CD14-positive monocyte (primary cell): ENCODE data around the gene TMEM237. TPM values are rescaled to one million over a fixed set of nuclear protein-coding genes. Genes with fewer than 3 reads are reported as not detected.

Experiments
- DNase-seq, 3 donors: peaks; one replicate each; pipeline ENCODE4 v3.0.0-alpha.2; 2011 to 2022
- H2AFZ ChIP-seq: 2 replicates; pipeline ENCODE4 v1.6.0; 2012; ENCODE audit warnings: mild to moderate bottlenecking, low read depth, low read length, inconsistent platforms; ENCODE audit not compliant: insufficient read depth, poor library complexity, severe bottlenecking
- H3K27ac ChIP-seq, 2 donors: 1 replicate in 1 of 2; 2 replicates in 1 of 2; pipeline ENCODE4 v1.5.1; 2012 to 2013; ENCODE audit warnings: low read length in 2 of 2, control low read depth in 1 of 2, inconsistent platforms in 1 of 2, low read depth in 1 of 2, mild to moderate bottlenecking in 1 of 2
- H3K27me3 ChIP-seq, 2 donors: one replicate each; pipeline versions ENCODE4 v1.6.0 to v1.6.1; 2011 to 2013; ENCODE audit warnings: low read length in 2 of 2; ENCODE audit not compliant: control insufficient read depth in 2 of 2, insufficient read depth in 2 of 2
- H3K36me3 ChIP-seq, 2 donors: replicated peaks in 1 of 2; 1 replicate in 1 of 2; 2 replicates in 1 of 2; pipeline versions ENCODE4 v1.5.1 to v1.6.1; 2012 to 2013; ENCODE audit warnings: low read length in 2 of 2, control low read depth in 1 of 2, inconsistent platforms in 1 of 2, mild to moderate bottlenecking in 1 of 2; ENCODE audit not compliant: insufficient read depth in 2 of 2, control insufficient read depth in 1 of 2
- H3K4me1 ChIP-seq, 2 donors: 1 replicate in 1 of 2; 2 replicates in 1 of 2; pipeline versions ENCODE4 v1.5.1 to v1.6.1; 2012 to 2013; ENCODE audit warnings: low read length in 2 of 2, control low read depth in 1 of 2, inconsistent platforms in 1 of 2, mild to moderate bottlenecking in 1 of 2, moderate library complexity in 1 of 2; ENCODE audit not compliant: insufficient read depth in 2 of 2, control insufficient read depth in 1 of 2
- H3K4me2 ChIP-seq: replicated peaks from 2 replicates; pipeline ENCODE3; 2012; ENCODE audit warnings: low read length, moderate library complexity, mild to moderate bottlenecking; ENCODE audit not compliant: poor library complexity, severe bottlenecking; ENCODE audit errors: extremely low read depth
- H3K4me3 ChIP-seq, 3 experiments: fragments of 200-600 bp in 1 of 3; sonication (generic) in 1 of 3; replicated peaks in 1 of 3; 1 replicate in 2 of 3; 2 replicates in 1 of 3; pipeline ENCODE4 v1.5.1; 2011 to 2013; ENCODE audit warnings: low read length in 3 of 3, mild to moderate bottlenecking in 3 of 3, control low read depth in 2 of 3, low read depth in 2 of 3, inconsistent platforms in 1 of 3, moderate library complexity in 1 of 3
- H3K79me2 ChIP-seq: 2 replicates; pipeline ENCODE4 v1.6.0; 2012; ENCODE audit warnings: mild to moderate bottlenecking, control low read depth, inconsistent platforms, low read length, moderate library complexity; ENCODE audit not compliant: insufficient read depth
- H3K9ac ChIP-seq: 2 replicates; pipeline ENCODE4 v1.6.0; 2017; ENCODE audit warnings: low read length, mild to moderate bottlenecking; ENCODE audit not compliant: insufficient read depth, poor library complexity, severe bottlenecking
- H3K9me3 ChIP-seq, 2 donors: replicated peaks in 1 of 2; 1 replicate in 1 of 2; 2 replicates in 1 of 2; pipeline versions ENCODE4 v1.5.1 to v1.6.1; 2012 to 2013; ENCODE audit warnings: low read length in 2 of 2, control low read depth in 1 of 2; ENCODE audit not compliant: control insufficient read depth in 1 of 2, insufficient read depth in 1 of 2
- H4K20me1 ChIP-seq: 2 replicates; pipeline ENCODE4 v1.6.0; 2012; ENCODE audit warnings: mild to moderate bottlenecking, low read length, control low read depth, moderate library complexity; ENCODE audit not compliant: insufficient read depth
- H3K27ac Mint-ChIP-seq, 7 donors: one replicate each; pipeline ENCODE4 v1.8.0; 2020; ENCODE audit warnings: mild to moderate bottlenecking in 7 of 7, mixed read lengths in 7 of 7, moderate library complexity in 6 of 7, inconsistent platforms in 2 of 7
- H3K27me3 Mint-ChIP-seq, 3 donors: one replicate each; pipeline ENCODE4 v1.8.0; 2021 to 2022; ENCODE audit warnings: low read depth in 3 of 3, mild to moderate bottlenecking in 3 of 3, mixed read lengths in 3 of 3, moderate library complexity in 3 of 3, inconsistent platforms in 1 of 3
- H3K36me3 Mint-ChIP-seq, 2 donors: one replicate each; pipeline ENCODE4 v1.8.0; 2020; ENCODE audit warnings: mixed read lengths in 2 of 2, inconsistent platforms in 1 of 2, mild to moderate bottlenecking in 1 of 2
- H3K4me1 Mint-ChIP-seq: one replicate; pipeline ENCODE4 v1.8.0; 2020; ENCODE audit warnings: mild to moderate bottlenecking, mixed read lengths
- H3K4me3 Mint-ChIP-seq, 2 donors: one replicate each; pipeline ENCODE4 v1.8.0; 2020; ENCODE audit warnings: mild to moderate bottlenecking in 2 of 2, mixed read lengths in 2 of 2, moderate library complexity in 1 of 2
- H3K9me3 Mint-ChIP-seq, 7 donors: one replicate each; pipeline ENCODE4 v1.8.0; 2020 to 2022; ENCODE audit warnings: mixed read lengths in 7 of 7, mild to moderate bottlenecking in 6 of 7, moderate library complexity in 6 of 7, inconsistent platforms in 2 of 7
- whole genome bisulfite sequencing: methylation state at CpG from one replicate; pipeline ENCODE4 v1.1.5; 2013; ENCODE audit warnings: missing lambda C conversion rate; ENCODE audit not compliant: insufficient coverage; 5-methylcytosine and 5-hydroxymethylcytosine counted together
- intact Hi-C, 2 donors: fragments of 100-400 bp; cut with micrococcal nuclease; formaldehyde crosslinking; loops; one replicate each; pipeline versions ENCODE4 v1.15.0 to v1.15.1; 2023
- polyA plus RNA-seq, 3 donors: library from polyadenylated mRNA; depleted of rRNA in 1 of 3; unstranded in 2 of 3; stranded (reverse) in 1 of 3; fragments of 300-500 nt in 2 of 3; fragments of >200 nt in 1 of 3; fragmentation: Illumina TruSeq in 2 of 3; gene quantifications; 1 replicate in 2 of 3; 2 replicates in 1 of 3; pipeline ENCODE4 v1.2.3, GENCODE V29; 2012 to 2021
- TF ChIP-seq, protein P1 (sequence below): fragments of 200-600 bp; IDR thresholded peaks from one replicate; pipeline ENCODE4 v1.8.0; 2022; ENCODE audit warnings: antibody characterized with exemption, mild to moderate bottlenecking

Gene TMEM237
- polyA plus RNA-seq, 3 donors = 0.33 to 1.0 (median 0.53) TPM

- Histone ChIP-seq H3K27me3 (peaks cover 0 to 3% of the 10 kb centered on the region in 2 donors), H3K4me2 (peak overlapping the region; percentile 93), H3K79me2 (no peaks in the 10 kb centered on the region), H3K27ac (peak overlapping the region; percentile 4 to 69), H3K4me1 (peaks cover 8 to 12% of the 10 kb centered on the region in 2 donors), H3K9ac (peak overlapping the region; percentile 69), H3K36me3 (no peaks in the 10 kb centered on the region), H2AFZ (peak overlapping the region; percentile 99), H4K20me1 (no peaks in the 10 kb centered on the region), H3K9me3 (no peaks in the 10 kb centered on the region), H3K4me3 (peak overlapping the region; percentile 56 to 95 (median 79))
- Mint-ChIP-seq H3K36me3 (no peaks in the 10 kb centered on the region), H3K9me3 (no peaks in the 10 kb centered on the region), H3K4me1 (peaks cover 12% of the 10 kb centered on the region), H3K27ac (peak overlapping the region; percentile 57 to 92 (median 85)), H3K4me3 (peak overlapping the region; percentile 92 to 96), H3K27me3 (peaks cover 2 to 9% (median 5%) of the 10 kb centered on the region in 3 donors)
- intact Hi-C loops = loop anchor here in 1 of 2 donors (10.0 kb wide), 1 partner anchor 188 kb away; the partner anchor contains the start of genes STRADB and TRAK2
- peak; percentile 59 to 70 (median 66) for DNase-seq
- WGBS = under 1% methylated on average over 51 of the region's 56 CpGs
- TF ChIP-seq, protein P1, sequence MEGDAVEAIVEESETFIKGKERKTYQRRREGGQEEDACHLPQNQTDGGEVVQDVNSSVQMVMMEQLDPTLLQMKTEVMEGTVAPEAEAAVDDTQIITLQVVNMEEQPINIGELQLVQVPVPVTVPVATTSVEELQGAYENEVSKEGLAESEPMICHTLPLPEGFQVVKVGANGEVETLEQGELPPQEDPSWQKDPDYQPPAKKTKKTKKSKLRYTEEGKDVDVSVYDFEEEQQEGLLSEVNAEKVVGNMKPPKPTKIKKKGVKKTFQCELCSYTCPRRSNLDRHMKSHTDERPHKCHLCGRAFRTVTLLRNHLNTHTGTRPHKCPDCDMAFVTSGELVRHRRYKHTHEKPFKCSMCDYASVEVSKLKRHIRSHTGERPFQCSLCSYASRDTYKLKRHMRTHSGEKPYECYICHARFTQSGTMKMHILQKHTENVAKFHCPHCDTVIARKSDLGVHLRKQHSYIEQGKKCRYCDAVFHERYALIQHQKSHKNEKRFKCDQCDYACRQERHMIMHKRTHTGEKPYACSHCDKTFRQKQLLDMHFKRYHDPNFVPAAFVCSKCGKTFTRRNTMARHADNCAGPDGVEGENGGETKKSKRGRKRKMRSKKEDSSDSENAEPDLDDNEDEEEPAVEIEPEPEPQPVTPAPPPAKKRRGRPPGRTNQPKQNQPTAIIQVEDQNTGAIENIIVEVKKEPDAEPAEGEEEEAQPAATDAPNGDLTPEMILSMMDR = no peak
Measured at GRCh38 chr2:201642579-201643215, 606 bp downstream of the TMEM237 start.

DNA sequence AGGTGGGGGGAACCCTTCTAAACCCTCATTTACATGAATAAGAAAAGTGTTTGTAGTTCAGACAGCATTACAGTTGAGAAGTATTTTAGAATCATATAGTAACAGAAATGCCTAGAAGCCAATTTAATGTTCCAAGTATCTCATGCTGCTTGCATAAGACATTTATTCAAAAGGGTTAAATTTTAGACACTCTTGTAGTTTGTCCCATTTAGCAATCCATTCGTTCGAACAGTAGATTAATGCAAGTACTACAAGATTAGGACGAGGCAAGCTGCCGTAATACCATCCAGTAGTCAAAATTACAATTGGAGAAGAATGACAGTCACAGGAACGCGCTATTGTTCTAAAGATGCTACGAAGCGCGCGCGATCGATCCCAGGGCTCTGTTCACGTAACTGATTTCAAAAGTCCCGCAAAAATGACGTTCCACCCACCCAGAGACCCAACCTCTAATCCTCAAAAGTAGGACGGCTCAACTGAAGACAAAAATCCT is 1.2 kb downstream of the TMEM237 start:
- intact Hi-C loops = loop anchor here in 1 of 2 donors (10.0 kb wide), 1 partner anchor 187 kb away; the partner anchor contains the start of genes STRADB and TRAK2
- WGBS = 0% methylated on average over 15 of the region's 16 CpGs

More for the DNA sequence above, 1.2 kb downstream of the TMEM237 start:
- H3K79me2 ChIP-seq = no peaks in the 10 kb centered on the region
- H4K20me1 ChIP-seq = no peaks in the 10 kb centered on the region
- H3K4me2 ChIP-seq = peak overlapping the region; percentile 93
- peak overlapping the region; percentile 92 to 96 for H3K4me3 Mint-ChIP-seq
- peak overlapping the region; percentile 69 for H3K9ac ChIP-seq
- H3K36me3 Mint-ChIP-seq = no peaks in the 10 kb centered on the region
- peaks cover 0 to 3% of the 10 kb centered on the region in 2 donors for H3K27me3 ChIP-seq
- H3K36me3 ChIP-seq = no peaks in the 10 kb centered on the region
- H3K4me1 ChIP-seq = peaks cover 8 to 12% of the 10 kb centered on the region in 2 donors
- H3K4me1 Mint-ChIP-seq = peaks cover 12% of the 10 kb centered on the region
- peak overlapping the region; percentile 57 to 92 (median 85) for H3K27ac Mint-ChIP-seq
- peak overlapping the region; percentile 99 for H2AFZ ChIP-seq
- peak overlapping the region; percentile 56 to 95 (median 79) for H3K4me3 ChIP-seq
- peaks cover 2 to 9% (median 5%) of the 10 kb centered on the region in 3 donors for H3K27me3 Mint-ChIP-seq
- no peaks in the 10 kb centered on the region for H3K9me3 ChIP-seq
- no peaks in the 10 kb centered on the region for H3K9me3 Mint-ChIP-seq
- TF ChIP-seq, protein P1 = no peak
- DNase-seq = no peak
- H3K27ac ChIP-seq = peak overlapping the region in 1 of 2 donors; percentile 69
